HG03521 (cell line): ENCODE results near the gene TSTD2.

Experiments used
- ATAC-seq: cut with Tn5 transposase; IDR thresholded peaks from one replicate; pipeline ENCODE4 v1.9.1; 2021; ENCODE audit warnings: mild to moderate bottlenecking, moderate library complexity; ENCODE audit not compliant: unreplicated experiment

TSTD2 gene

DNA sequence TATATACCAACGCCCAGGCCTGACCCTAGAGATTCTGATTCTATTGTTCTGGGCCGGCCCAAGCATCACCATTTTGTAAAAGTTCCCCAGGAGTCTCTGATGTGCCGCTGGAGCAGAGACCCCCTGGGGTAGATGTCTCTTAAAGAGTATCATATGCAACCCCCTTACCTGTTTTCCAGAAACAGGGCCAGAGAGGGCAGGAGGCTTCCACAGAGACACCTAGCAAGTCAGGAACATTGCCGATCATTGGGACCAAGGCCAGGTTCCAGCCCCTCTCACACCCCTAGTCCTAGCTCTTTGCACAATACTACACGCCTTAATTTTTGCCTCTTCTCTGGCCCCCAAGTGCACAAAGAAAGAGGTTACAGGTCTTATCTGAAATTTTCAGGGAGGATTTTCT lies 67.9 kb downstream of the TSTD2 start:
- no peak for ATAC-seq

DNA sequence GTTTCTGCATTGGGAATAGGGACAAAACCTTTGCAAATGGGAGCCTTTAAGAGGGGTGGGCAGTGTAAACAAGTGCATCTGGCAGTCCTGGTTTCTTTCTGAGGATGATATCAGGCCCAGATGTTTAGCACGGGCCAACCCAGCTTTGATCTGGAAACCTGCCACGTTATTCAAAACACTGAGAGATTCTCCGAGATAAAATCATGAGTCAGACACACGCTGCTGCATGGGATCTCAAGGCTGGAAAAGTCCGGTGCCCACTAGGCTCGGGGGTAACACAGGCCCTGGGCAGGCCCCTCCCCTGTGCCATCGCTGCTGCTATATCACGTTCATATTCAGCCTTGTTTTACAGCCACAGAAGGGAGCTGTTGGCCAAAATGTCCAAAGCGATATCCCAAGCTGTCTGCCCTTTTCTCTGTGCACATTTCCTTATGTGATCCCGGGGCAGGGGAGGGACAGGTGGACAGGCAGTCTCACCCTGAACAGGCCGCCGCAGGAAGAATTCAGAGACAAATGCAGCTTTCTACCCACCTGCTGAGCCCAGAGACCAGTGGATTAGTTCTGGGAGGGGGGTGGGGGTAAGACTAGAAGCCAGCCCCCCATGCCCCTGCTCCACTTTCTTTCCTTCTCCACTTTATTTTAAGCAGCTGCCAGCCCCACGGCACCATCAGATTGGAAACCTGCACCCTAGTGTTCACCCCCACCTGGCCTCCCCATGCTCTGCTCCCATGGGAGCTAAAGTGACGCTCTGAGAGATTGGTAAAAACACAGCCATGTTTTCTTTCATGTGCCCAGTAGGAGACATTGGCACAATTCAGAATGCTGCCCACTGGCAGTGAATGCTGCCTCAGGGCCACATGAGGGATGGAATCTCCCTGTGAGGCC lies 68.6 kb downstream of the TSTD2 start:
- no peak for ATAC-seq

DNA sequence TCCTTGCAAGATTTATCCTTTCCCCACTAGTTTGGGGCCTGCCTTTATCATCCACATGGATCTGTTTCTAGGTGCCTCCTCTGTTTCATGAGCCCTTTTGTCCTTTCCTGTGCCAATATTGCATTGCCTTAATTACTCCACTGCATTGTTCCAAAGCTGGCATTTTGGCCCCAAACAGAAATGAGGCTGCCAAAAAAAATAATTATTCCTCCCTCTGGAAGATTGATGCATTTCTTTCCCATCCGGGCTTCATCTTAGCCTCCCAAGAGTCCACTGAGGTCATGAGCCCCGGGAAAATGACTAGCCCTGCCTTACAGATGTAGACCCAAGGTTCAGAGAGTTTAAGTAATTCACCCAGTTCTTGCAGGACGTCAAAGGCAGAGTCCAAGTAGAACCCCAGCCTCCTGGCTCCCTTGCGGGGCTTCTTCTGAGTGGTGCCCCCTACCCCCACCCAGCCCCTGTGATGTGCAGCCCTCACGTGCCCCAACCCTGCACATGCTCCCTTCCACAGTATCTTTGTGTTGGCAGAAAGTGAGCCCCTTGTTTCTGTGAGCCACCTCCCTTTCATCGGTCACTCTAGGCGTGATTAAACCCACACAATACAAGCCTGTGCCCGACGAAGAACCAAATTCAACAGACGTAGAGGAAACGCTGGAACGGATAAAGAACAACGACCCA lies 69.6 kb downstream of the TSTD2 start:
- no peak for ATAC-seq

DNA sequence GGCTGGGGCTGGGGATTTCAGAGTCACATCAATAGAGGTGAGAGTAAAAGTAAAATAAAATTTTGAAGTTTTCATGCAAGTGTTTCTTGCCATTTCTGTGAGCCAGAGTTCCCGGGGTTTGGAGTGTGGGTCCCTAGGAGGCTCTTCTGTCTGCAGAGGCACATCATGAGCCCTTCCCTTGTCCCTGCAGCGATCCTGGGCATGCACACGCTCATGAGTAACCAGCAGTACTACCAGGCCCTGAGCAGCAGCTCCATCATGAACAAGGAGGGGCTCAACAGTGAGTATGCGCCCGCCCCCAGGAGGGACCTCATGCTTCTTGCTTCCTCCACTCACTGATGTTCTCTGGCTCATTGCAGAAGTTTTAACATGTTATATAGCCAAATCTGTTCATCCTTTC lies 70.6 kb downstream of the TSTD2 start:
- no peak for ATAC-seq

DNA sequence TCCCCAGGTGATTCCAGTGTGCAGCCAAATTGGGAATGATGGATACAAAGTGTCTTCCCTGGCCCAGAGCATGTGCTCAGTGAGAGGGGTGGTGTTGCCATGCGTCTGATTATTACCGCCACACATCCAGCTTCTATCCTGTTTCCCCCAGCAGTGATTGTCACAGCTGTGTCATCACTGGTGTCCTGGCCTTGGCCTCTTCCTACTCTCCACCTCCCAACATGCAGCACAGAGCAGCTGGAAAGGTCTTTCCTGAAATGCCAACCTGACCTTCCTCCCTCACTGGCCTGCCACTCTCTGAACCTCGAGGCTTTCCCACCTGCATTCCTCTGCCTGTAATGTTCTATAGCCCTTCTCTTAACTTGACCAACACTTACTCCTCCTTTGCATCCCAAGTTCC lies 71.7 kb downstream of the TSTD2 start:
- no peak for ATAC-seq

DNA sequence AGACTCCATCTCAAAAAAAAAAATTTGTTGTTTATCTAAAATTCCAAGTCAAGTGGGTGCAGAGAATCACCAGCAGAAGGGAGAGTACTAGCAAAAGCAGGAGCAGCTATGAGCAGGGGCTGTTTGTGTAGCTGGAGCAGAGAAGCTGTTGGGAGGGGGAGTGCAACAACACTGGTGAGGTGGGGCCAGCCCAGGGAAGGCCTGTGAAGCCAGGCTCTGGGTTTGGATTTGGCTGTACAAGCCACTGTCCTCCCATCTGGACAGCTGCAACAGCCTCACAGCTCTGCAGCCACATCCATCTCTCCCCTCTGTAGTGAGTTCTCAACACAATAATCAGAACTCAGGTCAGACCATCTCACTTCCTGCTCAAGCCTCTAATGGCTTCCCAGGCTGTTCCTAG lies 72.3 kb downstream of the TSTD2 start:
- no peak for ATAC-seq

DNA sequence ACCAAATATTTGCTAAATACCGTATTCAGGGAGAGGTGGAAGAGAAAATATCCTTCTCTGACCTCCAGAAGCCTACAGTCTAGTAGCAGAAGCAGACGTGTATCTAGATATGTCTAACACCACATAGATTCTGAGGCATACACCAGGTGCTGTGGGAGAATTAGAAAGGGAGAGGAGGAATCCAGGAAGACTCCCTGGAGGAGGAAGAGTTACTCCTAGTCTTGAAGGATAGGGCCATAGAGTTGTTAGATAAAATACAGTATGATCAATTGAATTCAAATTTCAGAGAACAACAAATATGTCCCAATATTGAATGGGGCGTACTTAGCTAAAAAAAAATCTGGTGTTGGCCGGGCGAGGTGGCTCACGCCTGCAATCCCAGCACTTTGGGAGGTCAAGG lies 73.0 kb downstream of the TSTD2 start:
- no peak for ATAC-seq

DNA sequence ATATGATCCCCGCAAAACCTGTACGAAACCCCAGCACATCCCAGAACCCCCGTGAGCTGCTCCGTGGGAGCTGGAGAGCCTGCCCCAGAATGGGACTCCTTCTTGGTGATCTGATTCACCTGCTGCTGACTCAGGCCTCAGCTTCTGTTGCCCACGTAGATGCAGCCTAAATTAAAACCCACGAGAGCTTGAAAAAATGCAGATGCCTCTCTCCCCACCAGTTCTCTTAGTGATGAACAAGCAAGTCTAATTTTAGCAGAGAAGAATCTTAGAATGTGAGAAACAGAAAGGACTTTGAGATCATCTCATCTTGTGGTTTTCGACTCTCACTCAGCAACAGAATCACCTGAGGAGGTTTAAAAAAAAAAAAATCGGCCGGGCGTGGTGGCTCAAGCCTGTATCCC lies 74.1 kb downstream of the TSTD2 start:
- ATAC-seq = peak; percentile 77

DNA sequence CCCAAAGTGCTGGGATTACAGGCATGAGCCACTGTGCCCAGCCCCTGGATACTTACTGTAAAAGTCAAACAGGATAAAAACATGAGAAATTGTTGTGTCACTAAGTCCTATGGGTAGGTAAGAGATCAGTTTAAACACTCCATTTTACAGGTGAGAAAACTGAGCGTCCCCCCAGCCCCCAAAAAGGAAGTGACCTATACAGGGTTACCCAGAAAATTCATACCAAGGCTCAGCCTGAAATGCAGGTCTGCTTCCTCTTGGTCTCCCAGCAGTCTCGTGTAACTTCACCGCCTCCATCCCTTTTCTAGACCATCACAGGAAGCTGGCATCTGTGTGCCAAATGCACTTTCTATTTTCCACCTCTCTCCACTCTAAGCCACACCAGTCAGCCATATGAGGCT lies 74.5 kb downstream of the TSTD2 start:
- no peak for ATAC-seq

DNA sequence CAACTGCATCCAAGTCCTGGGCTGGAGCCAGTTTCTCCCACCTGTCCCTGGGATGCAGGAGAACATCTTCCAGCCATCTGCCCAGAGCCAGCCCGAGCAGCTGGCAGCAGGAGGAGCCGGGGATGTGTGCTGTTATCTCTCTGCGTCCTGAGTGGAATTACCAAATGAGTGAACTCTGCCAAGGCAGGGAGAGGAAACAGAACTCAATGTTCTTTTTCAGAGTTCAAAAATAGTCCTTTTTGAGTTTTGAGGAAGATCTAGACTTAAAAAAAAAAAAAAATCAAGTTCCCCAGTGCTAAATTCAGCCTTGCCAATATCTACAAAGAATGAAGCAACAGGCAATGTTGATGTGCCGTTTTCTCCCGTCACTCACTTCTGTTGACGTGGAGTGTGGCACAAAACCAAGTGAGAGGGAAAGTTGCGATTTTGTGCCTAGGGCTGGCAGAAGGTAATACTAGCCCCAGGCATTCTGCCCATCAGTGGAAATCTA lies 75.5 kb downstream of the TSTD2 start:
- ATAC-seq = no peak

DNA sequence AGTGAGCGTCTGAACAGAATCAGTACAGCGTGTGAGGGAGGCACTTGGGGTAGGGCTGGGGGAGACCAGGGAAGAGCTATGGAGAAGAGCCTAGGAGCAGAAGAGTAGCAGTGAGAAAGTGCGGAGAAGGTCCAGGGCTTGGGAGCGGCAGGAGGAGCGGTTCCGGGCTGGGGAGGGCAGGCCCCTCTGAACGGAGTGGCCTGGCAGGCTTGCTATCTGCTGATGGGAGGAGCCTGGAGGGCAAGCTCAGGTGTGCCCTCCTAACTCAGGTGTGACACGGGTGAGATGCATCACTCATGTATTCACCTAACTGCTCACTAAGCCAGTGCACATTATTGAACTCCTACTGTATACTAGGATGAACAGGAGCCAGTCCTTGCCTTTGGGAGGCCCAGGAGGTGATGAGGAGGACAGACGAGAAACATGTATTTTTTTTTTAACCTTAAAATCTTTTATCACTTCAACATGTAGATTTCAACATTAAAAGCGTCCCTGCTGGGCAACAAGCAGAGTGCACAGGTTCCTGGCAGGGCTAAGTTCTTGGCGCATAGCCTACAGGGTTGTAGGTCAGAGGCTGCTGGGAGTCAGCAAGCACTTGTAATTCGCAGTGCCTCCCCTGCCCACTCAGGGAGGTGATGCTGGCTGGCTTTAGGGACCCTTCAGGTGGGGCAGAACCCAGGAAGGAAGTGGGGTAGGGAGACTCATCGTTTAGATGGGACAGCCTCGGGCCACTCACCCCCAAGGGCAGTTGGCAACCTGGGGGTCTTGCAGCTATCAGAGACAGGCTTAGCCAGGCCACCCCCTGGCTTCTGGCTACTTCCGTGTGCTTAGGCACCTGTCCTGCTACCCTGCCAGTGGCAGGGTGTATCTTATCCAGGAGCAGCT lies 76.2 kb downstream of the TSTD2 start:
- no peak for ATAC-seq

DNA sequence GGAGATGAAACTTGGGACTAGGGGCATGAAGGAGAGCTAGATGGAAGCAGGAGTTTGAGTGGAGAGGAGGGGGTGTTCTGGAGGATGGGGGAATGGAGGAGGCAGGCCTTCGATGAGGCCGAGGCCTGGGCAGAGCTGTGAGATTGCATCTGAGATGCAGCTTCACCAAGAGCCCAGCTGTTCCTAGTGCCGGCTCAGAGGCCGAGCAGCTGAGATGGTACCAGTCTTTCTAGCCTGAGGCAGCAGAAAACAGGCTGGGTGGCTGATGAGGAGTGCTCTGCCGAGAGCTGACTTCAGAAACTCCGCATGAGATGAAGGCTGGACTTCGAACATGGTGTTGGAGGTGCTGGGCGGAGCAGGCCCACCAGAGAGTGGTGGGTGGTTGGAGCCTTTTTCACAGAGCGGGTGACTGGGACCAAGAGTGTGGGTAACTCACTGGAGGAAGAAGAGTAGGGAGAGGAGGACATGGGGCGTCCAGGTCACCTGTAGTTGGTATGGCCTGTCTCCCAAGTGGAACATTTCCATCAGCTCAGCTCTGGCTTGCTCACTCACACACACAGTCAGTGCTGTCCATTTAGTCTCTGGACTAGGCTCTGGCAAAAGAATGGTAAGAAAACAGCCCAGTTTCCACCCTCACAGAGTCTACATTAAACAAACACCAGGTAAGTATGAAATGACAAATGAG lies 77.0 kb downstream of the TSTD2 start:
- ATAC-seq = no peak

DNA sequence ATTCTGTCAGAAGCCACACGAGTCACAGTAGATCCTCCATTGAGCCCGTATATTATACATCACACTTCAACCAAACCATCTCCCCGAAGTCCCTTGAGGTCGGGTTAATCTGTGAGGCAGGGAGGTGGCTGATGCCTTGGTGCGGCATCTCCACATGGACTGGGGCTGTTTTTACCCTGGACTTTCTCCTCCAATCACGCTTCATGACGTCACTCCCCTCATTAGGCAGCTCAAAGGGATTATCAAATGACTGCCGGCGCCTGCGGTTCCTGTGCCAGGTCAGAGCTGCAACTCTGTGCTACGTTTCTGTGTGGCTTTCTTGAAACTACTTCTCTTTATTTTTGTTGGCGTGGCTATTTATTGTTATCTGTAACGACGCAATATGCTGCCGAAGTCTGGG lies 78.0 kb downstream of the TSTD2 start:
- ATAC-seq = no peak

DNA sequence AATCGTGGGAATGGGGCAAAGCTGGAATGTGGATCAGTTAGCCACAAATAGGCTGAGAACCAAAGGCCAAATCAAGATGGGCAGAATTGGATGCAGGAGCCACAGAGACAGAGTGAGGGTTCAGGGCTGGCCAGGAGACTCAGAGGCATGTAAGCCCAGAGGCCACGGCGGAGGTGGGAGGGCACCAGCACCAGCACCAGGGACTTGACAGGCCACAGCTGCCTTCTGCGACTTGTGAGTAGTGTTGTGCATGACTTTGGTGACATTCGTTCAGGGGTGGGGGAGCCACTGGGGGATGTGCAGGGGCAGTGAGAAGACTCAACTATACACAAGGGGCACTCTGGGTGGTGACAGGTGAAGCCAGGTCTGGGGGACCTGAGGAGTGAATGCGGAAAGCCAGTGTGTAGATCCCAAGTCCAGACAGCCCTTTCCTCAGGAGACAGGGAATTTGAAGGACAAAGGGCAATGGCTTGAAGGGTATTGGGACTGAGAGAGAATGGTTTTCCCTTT lies 78.5 kb downstream of the TSTD2 start:
- ATAC-seq = no peak

DNA sequence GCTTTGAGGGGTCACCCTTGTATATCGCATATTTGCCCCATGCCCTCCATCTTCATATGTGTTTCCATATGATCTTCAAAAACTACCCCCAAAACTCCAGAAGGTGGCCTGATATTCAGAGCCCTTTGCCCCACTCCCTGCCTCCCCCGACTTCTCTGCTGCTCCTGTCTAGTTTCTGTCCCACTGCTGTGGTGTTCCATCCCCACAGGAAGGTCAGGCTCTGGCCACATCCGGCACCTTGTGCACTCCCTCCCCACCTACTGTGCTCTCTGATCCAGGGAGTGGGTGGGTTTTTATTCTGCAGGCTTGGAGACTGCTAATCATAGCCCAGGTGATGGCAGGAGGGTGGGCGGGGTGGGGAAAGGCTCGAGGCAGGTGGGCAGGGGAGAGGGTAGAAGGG lies 79.3 kb downstream of the TSTD2 start:
- no peak for ATAC-seq

DNA sequence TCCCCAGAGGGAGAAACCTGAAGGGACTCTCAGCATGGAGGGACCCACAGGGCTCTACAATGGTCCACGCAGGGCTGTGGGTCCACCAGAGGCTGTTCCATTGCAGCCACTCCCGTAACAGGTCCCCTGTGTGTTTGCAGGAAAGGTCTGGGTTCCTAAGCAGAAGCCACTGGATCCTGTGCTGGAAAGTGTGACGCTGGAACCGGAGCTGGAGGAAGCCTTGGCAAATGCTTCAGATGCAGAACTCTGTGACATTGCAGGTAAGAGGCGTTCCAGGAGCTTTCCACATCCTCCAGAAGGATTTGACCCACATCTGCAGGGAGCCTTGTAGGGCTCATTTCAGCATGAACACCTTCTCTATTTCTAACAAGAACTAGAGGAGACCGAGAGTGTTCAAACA lies 80.0 kb downstream of the TSTD2 start:
- no peak for ATAC-seq

DNA sequence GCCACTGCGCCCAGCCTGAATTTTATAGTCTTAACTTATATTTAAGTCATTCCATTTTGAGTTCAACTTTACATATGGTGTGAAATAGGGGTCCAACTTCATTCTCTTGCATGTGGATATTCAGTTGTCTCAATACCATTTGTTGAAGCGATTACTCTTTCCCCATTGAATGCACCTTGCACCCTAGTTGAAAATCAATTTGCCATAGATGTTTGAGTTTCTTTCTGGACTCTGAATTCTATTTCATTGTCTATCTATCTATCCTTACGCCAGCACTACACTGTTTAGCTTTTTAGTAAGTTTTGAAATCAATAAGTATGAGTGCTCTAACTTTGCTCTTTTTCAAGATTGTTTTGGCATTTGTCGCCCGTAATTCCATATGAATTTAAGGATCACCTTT lies 81.9 kb downstream of the TSTD2 start:
- ATAC-seq = no peak

DNA sequence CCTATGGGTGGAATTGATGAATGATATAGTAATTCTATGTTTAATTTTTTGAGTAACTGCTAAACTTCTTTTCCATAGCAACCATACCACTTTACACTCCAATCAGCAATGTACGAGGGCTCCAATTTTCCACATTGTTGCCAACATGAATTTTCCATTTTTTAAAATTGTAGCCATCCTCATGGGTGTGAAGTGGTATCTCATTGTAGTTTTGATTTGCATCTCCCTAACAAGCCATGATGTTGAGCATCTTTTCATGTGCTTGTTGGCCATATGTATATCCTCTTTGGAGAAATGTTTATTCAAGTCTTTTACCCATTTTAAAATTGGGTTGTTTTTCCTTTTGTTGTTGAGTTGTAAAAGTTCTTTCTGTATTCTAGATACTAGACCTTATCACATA lies 82.8 kb downstream of the TSTD2 start:
- ATAC-seq = no peak
